GM12864 (cell line): ENCODE data around the gene GOSR1.
"Not testable (repeated sequence)": the region's sequence is repeated elsewhere in the genome, so short reads cannot be mapped to it uniquely, and the experiment has no call there.

Experiments
- DNase-seq: peaks from one replicate; pipeline ENCODE4 v3.0.0-alpha.2; 2011; ENCODE audit warnings: low read depth
- H3K4me3 ChIP-seq: 2 replicates; pipeline ENCODE4 v1.5.1; 2011; ENCODE audit warnings: mild to moderate bottlenecking, low read depth, low read length, control low read depth
- CTCF ChIP-seq: IDR thresholded peaks from 2 replicates; pipeline ENCODE4 v1.5.1; 2011; ENCODE audit warnings: low read depth, mild to moderate bottlenecking, moderate library complexity, low read length, control low read depth, inconsistent platforms; ENCODE audit errors: missing control alignments

Gene GOSR1

GRCh38 chr17:30477083-30477773, at the start of gene GOSR1:
TSS of gene GOSR1 (plus strand) at chr17:30477408. CDS start at chr17:30477434, 26 bp downstream.
- peak within 1 kb of the TSS; percentile 65 for H3K4me3 ChIP-seq
- peak; percentile 81 for TF ChIP-seq CTCF
- peak; percentile 89 for DNase-seq

GRCh38 chr17:30427611-30428010, 49.6 kb upstream of the GOSR1 start:
- no peak overlapping the region for H3K4me3 ChIP-seq
- no peak for TF ChIP-seq CTCF
- no peak for DNase-seq

GRCh38 chr17:30429155-30429554, 48.1 kb upstream of the GOSR1 start:
- DNase-seq, result no peak
- no peak overlapping the region for H3K4me3 ChIP-seq
- no peak for TF ChIP-seq CTCF

GRCh38 chr17:30433514-30433913, 43.7 kb upstream of the GOSR1 start:
- no peak overlapping the region for H3K4me3 ChIP-seq
- no peak for TF ChIP-seq CTCF
- no peak for DNase-seq

GRCh38 chr17:30436729-30437128, 40.5 kb upstream of the GOSR1 start:
- no peak for DNase-seq
- no peak overlapping the region for H3K4me3 ChIP-seq
- TF ChIP-seq CTCF, result no peak

- no peak for DNase-seq
- no peak overlapping the region for H3K4me3 ChIP-seq
- no peak for TF ChIP-seq CTCF
Measured at GRCh38 chr17:30443721-30444120, 33.5 kb upstream of the GOSR1 start.

- DNase-seq, result not testable (repeated sequence)
Measured at GRCh38 chr17:30446640-30447039, 30.6 kb upstream of the GOSR1 start.

GRCh38 chr17:30449480-30449879, 27.7 kb upstream of the GOSR1 start:
- no peak for DNase-seq
- TF ChIP-seq CTCF, result no peak
- H3K4me3 ChIP-seq, result no peak overlapping the region

More at GRCh38 chr17:30446640-30447039, 30.6 kb upstream of the GOSR1 start:
- not testable (repeated sequence) for H3K4me3 ChIP-seq
